Panc1 (cell line): ENCODE results near the gene RHOXF2.
"Not testable (repeated sequence)": the region's sequence is repeated elsewhere in the genome, so short reads cannot be mapped to it uniquely, and the experiment has no call there.

Experiments
- CTCF ChIP-seq: fragments of 450-650 bp; IDR thresholded peaks from 2 replicates; pipeline ENCODE4 v1.5.1; 2017; ENCODE audit warnings: mild to moderate bottlenecking
- POLR2AphosphoS5 ChIP-seq: IDR thresholded peaks from 2 replicates; pipeline ENCODE4 v1.6.1; 2012; ENCODE audit warnings: mild to moderate bottlenecking, low read depth, low read length, moderate library complexity
- TCF7L2 ChIP-seq: IDR thresholded peaks from 2 replicates; pipeline ENCODE4 v1.6.1; 2011; ENCODE audit warnings: mild to moderate bottlenecking, low read depth, low read length, inconsistent platforms
- TF ChIP-seq, protein P1 (sequence below), 2 experiments: IDR thresholded peaks; 2 replicates each; pipeline ENCODE4 v1.6.1; 2011 to 2012; ENCODE audit warnings: low read depth in 2 of 2, control low read depth in 1 of 2, low read length in 1 of 2, mild to moderate bottlenecking in 1 of 2, moderate library complexity in 1 of 2; ENCODE audit not compliant: insufficient read depth in 1 of 2

- TF ChIP-seq CTCF, TCF7L2, POLR2AphosphoS5: not testable (repeated sequence)
- TF ChIP-seq, protein P1, sequence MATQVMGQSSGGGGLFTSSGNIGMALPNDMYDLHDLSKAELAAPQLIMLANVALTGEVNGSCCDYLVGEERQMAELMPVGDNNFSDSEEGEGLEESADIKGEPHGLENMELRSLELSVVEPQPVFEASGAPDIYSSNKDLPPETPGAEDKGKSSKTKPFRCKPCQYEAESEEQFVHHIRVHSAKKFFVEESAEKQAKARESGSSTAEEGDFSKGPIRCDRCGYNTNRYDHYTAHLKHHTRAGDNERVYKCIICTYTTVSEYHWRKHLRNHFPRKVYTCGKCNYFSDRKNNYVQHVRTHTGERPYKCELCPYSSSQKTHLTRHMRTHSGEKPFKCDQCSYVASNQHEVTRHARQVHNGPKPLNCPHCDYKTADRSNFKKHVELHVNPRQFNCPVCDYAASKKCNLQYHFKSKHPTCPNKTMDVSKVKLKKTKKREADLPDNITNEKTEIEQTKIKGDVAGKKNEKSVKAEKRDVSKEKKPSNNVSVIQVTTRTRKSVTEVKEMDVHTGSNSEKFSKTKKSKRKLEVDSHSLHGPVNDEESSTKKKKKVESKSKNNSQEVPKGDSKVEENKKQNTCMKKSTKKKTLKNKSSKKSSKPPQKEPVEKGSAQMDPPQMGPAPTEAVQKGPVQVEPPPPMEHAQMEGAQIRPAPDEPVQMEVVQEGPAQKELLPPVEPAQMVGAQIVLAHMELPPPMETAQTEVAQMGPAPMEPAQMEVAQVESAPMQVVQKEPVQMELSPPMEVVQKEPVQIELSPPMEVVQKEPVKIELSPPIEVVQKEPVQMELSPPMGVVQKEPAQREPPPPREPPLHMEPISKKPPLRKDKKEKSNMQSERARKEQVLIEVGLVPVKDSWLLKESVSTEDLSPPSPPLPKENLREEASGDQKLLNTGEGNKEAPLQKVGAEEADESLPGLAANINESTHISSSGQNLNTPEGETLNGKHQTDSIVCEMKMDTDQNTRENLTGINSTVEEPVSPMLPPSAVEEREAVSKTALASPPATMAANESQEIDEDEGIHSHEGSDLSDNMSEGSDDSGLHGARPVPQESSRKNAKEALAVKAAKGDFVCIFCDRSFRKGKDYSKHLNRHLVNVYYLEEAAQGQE (IDR thresholded peaks at IDR 0.05; ENCODE audit: insufficient read depth in 1 of 2, low read depth in 2 of 2, low read length in 1 of 2) = not testable (repeated sequence)
Observed at GRCh38 chrX:120158313-120158712, at the start of gene RHOXF2.
